Measurements from ENCODE around the gene ETFBKMT.
"Not testable (repeated sequence)": the region's sequence is repeated elsewhere in the genome, so short reads cannot be mapped to it uniquely, and the experiment has no call there.

Gene ETFBKMT

DNA sequence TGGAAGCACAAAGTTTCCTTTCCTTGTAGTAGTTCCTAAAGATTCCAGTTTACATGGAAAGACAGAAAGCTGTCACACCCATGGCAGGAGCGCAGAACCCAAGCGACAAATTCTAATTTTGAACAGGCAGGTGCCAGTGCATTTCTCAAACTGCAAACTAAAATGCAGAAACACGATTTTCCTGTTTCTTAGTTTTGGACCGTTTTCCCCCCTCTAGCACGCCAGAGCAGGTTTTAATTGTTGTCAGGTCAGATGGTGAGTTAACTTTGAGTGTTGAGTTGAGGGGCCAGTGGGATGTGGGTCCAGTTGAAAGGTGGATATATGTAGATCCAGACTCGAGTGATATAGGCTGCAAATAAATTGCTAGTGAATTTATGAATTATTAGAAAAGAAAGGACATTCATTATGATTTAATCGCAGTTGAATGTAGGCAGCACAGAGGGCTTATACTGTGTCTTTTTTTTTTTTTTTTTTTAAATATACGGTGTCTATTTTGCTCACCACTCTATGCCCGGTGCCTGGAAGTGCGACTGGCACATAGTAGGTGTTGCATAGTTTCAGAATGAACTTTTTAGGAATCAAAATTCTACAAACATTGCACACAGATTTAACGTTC lies 909 bp upstream of the ETFBKMT start:
- DNase-seq: no peak

DNA sequence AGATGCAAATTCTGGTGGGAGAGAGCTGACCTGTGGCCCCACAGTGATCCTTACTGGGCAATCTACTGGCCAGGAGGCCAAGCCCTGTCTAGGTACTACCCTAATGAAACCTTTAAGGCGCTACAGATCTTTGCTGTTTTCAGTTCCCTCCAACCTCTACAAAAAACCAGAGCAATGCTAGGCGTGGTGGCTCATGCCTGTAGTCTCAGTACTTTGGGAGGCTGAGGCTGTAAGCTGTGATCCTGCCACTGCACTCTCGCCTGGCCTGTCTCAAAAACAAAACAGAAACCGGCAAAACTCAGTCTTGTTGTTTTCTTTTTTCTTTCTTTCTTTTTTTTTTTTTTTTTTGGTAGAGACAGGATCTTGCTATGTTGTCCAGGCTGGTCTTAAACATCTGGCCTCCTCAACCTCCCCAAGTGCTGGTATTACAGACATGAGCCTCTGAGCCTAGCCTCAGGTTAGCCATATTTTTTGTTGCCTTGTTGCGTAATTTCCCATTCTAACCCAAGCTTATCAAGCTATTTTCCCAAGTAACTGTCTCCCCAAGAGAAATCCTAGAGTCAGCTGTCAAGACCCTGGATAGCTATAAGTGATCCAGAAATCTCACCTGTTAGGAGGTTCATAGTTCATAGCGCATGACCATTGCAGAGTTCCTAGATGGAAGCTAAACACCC lies 2.8 kb downstream of the ETFBKMT start:
- DNase-seq: no peak

DNA sequence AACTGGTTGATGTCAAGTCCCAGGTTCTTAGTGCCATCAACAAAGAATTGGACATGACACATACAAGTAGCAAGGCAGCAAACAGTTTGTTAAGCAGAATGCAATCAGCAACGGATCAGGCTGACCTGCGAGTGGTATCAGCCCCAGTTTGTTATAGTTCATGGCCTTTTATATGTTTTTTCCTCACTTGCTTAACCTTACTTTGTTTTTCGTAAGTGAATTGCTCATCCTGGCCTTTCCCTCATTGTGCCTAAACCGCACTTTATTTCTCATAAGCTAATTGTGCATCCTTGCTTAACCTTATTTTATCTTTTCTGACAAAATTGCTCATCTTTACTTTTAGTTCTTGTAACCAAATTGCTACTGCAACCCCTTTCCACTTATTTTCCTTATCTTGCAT lies 4.1 kb downstream of the ETFBKMT start:
- no peak for DNase-seq

DNA sequence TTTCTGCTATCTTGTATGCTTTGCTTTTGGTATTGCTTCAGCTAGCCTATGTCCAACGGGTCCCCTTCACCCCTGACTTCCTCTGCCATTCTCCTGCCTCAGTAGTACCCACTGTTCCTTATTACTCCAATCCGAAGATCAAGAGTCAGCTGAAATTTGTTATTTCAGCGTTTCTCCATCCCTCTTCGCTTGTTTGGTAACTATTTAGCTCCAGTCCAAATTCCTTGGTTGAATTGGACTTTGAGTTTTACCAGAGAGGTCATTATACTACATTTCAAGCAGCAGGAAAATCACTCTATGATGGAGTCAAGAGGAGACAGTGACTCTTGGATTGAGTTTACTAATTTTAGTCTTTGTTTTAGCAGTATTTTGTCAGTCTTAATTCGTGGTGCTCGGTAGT lies 4.5 kb downstream of the ETFBKMT start:
- no peak for DNase-seq

DNA sequence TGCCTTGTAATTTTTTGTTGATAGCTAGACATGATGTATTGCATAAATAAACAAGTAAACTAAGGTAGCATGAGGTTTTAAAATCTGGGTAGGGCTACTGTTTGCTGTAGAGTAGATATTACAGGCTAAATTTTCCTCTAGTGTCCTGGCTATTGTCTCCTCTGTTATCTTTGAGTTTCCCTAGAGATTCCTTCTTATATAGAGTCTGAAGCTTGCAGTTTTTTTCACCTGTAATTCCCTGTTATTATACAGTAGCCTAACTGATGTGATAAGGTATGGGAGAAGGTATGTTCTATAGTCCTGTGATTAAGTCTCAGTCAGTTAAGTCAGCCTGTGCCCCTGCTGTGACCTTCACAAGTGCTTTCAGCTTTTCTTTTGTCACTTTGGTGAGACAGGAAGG lies 9.5 kb downstream of the ETFBKMT start:
- no peak for DNase-seq

DNA sequence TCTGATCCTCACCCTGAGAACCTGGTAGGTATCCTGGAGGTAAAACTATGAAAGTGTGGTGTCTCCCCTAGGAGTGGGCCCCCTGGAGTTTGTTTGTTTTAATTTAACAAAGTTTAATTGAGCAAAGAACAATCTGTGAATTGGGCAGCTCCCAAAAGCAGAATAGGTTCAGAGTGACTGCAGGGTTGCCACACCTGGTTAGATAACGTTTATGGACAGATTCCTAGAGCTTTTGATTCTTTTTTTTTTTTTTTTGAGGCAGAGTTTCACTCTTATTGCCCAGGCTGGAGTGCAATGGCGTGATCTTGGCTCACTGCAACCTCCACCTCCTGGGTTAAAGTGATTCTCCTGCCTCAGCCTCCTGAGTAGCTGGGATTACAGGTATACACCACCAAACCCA lies 10.1 kb downstream of the ETFBKMT start:
- not testable (repeated sequence) for DNase-seq

DNA sequence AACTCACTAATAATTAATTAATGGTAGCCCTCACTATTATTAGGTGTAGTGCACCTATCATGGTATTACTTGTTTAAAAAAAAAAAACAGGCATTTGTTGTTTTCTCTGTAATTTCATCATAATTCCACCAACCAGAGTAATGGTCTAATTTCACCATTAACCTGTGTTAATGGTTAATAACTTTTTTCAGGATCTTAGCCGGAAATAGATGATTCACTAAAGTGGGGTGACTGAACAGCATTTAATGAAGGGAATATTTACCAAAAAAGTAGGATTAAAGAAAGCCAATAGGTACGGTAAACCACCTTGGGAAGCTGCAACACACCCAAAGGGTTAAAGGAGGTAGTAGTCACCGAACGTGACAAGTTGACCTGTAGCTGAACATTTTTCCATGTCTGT lies 13.0 kb downstream of the ETFBKMT start:
- no peak for DNase-seq

DNA sequence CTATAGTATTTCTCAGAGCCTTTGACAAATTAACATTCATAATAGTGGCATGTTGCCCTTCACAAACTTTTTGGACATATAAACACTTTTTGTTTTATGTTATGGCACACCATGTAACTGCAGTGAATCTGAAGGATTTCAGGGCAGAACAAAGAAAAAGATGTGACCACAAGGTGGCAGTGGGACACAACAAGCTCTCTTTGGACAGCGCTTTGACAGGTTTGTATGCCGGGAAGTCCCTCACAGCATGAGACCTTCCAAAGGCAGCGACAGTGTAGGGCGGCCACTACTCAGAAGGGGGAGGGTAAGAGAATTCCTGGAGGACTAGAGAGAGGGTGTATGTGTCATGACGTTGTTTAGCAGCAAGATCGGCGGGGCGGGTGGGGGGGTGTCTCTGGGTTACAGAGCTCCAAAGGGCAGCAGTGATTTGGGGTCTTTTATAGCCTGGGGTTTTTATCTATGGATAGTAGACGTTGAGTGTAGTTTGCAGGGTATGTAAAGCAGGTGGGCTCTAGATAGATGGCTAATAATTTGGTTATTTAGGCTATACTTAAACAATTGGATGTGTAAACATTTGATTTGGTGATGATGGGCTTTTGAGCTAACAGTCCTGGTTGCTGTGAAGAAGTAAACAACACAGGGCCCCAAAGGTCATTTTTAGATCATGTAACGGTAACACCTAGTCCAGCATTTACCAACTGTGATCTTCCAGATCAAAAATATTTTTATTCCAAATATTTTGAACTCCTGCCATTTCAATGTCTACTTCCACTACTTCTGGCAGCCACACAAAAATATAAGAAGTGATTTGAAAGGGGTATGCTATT lies 22.9 kb downstream of the ETFBKMT start:
- peak; percentile 20 for DNase-seq

DNA sequence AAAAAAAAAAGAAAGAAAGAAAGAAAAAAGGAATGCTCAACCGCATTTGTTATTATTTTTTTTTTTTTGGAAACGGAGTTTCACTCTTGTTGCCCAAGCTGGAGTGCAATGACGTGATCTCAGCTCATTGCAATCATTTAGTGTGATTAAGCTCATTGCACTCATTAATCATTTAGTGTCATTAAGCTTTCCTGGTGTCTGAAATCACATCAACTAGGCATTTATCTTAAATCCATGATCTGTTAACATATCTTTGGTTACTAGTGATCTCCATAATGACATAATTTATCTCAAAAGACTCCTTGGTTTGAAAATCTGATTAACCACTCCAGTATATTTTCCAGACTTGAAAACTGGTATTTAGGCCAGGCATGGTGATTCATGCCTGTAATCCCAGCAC lies 26.3 kb downstream of the ETFBKMT start:
- DNase-seq: no peak

DNA sequence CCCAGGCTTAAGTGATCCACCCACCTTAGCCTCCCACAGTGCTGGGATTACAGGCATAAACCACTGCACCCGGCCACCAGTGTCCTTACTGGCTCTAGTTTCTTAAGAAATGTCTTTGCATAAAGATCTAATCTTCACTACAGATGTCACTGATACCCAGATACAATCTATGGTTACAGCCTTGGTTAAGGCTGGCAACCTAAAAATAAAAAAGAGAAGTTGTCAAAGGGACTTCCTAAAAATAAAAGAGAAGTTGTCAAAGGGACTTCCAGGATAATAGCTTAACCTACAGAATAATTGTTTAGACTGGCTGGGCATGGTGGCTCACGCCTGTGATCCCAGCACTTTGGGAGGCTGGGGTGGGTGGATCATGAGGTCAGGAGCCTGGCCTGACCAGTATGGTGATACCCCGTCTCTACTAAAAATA lies 27.6 kb downstream of the ETFBKMT start:
- no peak for DNase-seq

DNA sequence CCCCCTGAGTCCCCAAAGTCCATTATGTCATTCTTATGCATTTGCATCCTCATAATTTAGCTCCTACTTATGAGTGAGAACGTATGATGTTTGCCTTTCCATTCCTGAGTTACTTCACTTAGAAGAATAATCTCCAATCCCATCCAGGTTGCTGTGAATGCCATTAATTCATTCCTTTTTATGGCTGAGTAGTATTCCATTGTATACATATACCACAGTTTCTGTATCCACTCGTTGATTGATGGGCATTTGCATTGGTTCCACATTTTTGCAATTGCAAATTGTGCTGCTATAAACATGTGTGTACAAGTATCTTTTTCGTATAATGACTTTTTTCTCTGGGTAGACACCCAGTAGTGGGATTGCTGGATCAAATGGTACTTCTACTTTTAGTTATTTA lies 30.4 kb downstream of the ETFBKMT start:
- not testable (repeated sequence) for DNase-seq

DNA sequence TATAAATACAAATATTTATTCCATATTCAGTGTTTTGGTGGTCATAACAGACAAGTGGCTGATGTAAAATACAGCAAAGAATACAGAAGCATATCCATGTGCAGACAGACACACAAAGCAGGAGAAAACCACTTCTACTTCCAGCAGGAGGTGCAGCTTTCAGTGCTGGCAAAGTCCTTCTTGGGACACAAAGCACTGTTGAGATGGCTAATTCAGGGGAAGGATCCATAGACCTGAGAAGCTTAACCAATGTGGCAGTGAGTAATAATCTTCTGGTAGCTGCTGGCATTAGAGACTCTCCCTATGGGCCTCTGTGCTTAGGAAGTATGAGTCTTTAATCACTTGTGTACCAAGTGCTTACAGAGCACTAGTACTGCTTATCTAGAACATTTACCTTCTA lies 42.6 kb downstream of the ETFBKMT start:
- no peak for DNase-seq

DNA sequence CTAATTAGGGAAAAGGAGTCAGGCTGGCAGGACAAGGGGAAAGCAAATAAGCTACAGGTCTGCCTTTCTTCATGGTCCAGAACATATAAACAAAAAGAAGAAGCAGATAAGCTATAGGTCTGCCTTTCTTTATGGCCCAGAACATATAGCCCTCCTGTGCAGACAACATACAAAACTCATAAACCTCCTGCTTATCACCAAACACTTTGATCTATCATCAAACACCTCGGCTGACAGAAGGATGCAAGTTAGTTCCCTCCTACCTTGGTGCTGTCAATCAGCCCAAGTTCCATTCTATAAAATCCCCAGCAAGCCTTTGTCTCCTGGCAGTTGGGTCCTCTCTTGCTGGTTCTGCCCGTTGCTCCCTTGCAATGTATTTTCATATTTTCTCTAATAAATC lies 46.1 kb downstream of the ETFBKMT start:
- DNase-seq: no peak

DNA sequence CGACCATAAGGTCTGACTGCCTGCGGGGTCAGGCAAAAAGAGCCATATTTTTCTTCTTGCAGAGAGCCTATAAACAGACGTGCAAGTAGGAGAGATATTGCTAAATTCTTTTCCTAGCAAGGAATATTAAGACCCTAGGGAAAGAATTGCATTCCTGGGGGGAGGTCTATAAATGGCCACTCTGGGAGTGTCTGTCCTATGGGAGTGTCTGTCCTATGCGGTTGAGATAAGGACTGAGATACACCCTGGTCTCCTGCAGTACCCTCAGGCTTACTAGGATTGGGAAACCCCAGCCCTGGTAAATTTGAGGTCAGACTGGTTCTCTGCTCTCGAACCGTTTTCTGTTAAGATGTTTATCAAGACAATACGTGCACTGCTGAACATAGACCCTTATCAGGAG lies 48.6 kb downstream of the ETFBKMT start:
- DNase-seq: not testable (repeated sequence)

DNA sequence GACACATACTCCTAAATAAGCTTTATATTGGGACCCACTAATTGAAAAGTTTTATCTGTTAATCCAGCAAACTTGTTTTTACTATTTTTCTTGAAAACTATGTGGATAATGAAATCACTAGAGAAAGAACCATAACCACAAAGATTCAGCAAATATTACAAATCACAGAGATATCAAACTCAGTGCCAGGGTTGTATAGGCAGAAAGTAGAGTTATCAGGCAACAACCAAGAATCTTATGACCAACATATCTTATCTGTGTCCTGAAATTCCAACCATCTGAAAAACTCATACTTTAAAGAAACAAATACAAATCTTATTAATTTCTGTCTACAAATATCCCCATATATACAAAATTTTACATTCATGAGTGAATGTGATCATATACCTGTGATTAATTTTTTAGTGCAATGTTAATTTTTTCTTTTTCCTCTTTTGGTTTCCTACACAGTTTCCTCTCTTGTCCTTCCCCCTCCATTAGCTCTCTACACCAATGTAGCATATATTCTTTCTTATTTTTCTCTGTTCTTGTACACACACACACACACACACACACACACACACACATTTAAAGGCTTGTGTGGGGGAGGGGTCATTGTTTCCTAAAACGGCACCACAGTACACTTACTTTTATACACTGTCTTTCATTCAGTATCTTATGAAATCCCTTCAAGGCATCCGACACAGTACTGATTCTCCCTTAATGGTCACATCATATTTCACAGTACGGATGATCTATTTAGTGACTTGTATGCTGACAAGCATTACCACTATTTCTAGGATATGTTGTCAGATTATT lies 50.7 kb downstream of the ETFBKMT start:
- DNase-seq: no peak

DNA sequence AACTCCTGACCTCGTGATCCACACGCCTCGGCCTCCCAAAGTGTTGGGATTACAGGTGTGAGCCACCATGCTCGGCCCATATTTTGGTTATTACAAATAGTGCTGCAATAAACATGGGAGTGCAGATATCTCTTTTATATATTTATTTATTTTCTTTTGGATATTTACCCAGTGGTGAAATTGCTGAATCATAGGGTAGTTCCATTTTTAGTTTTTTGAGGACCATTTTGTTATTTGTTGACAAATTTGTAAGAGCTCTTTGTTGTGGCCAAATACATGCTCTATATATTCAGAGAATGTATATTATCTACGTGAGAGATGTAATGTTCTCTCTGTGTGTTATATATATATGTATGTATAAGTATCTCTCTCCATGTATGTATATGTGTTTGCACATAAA lies 53.4 kb downstream of the ETFBKMT start:
- DNase-seq: no peak

DNA sequence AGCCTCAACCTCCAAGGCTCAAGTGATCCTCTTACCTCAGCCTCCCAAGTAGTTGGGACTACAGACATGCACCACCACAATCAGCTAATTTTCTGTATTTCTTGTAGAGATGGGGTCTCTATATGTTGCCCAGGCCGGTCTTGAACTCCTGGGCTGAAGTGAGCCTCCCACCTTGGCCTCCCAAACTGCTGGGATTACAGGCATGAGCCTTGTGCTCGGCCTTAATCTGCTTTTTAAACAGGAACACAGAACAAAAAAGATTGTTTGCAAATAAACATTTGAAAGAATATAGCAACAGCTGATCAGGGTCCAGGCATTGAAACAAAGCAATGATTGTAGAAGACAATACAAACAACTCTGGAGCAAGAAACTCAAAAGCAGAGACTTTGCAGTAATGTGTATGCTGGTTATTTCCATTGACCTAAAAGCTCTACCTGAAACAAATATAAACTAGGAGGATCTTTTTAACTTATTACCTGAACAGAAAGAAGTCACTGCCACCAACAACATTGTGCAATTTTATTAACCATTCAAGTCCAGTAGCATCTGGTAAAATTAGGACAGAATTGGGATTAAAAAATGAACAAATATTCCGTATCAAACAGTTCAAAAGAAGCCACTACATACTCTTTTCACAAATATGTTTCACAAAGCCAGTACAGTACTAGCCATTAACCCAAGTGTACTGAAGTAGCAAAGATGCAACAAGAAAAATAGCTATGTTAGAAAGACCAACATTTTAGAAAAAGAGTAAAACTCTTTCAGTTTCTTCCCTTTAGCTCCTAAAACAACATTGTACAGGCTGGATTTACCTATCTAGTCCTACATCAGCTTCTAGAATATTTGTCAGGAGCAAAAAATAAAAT lies 55.2 kb downstream of the ETFBKMT start:
- peak; percentile 62 for DNase-seq

DNA sequence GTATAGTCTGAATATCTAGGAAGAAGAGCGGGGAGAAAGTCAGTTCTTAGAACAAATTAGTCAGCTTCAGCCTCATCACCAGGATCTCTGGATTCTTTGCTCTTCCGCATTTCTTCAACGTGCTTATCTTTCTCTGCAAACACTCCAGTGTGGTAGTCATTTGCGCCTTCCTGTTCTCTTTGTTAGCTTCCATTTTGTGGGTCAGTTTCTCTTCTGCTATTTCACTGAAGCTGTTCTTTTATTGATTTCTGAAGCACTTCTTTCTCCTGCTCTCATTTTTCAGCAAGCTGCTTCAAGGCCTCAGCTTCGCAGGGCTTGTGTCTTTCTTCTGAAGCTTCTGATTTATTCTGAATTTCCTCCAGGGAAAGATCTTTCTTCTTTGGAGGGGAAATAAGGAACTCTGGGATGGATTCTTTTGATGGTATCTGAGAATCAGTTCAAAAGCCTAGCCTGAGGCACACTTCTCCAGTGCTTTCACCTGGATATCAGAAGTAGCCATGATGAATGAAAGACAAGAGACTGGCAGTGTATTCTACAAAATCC lies 55.9 kb downstream of the ETFBKMT start:
- DNase-seq: peak; percentile 62

DNA sequence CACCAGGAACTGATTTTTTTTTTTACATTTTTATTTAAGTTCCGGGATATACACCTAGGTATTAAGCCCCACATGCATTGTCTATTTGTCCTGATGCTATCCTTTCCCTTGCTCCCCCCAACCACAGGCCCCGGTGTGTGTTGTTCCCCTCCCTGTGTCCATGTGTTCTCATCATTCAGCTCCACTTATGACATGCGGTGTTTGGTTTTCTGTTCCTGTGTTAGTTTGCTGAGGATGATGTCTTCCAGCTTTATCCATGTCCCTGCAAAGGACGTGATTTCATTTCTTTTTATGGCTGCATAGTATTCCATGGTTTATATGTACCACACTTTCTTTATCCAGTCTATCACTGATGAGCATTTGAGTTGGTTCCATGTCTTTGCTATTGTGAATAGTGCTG lies 57.5 kb downstream of the ETFBKMT start:
- DNase-seq: not testable (repeated sequence)

DNA sequence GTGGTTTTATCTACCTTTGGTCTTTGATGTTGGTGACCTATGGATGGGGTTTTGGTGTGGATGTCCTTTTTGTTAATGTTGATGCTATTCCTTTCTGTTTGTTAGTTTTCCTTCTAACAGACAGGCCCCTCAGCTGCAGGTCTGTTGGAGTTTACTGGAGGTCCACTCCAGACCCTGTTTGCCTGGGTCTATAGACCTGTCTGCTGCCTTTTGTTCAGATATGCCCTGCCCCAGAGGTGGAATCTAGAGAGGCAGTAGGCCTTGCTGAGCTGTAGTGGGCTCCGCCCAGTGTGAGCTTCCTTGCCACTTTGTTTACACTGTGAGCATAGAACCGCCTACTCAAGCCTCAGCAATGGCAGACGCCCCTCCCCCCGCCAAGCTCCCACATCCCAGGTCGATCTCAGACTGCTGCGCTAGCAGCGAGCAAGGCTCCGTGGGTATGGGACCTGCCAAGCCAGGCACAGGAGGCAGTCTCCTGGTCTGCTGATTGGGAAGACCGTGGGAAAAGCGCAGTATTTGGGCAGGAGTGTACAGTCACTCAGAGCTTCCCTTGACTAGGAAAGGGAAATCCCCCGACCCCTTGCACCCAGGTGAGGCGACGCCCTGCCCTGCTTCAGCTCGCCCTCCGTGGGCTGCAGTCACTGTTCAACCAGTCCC lies 59.2 kb downstream of the ETFBKMT start:
- not testable (repeated sequence) for DNase-seq

DNA sequence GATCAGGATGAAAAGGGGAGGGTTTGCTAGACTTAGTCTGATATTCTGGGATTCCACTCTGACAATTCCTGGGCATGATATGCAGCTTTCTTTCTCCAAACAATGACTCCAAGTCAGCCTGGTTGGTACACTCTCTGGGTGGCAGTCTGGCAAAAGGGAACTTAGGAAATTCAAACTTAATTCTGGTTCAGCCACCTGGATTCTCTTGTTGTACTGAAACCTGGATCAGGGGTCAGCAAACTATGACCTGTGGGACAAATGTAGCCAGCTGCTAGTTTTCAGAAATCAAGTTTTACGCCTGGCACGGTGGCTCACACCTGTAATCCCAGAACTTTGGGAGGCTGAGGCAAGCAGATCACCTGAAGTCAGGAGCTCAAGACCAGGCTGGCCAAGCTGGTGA lies 63.1 kb downstream of the ETFBKMT start:
- no peak for DNase-seq

All from KG1 (cell line).